ENCODE results near the gene SIRPB2. TPM values are rescaled to one million over a fixed set of nuclear protein-coding genes. Genes with fewer than 3 reads are reported as not detected.

The SIRPB2 gene
- total and polyA plus RNA-seq, 5 donors, result 1.8 to 5.4 (median 4.9) TPM

Other genes starting within 250 kb of the SIRPB2 start
- gene SNPH, start 225.1 kb downstream of the SIRPB2 start, total RNA-seq, result 1 to 10 TPM; 4.8 to 6.8 (median 5.7) TPM
- 5.2 TPM for gene SNPH, start 225.1 kb downstream of the SIRPB2 start, polyA plus RNA-seq
- 1 to 10 TPM; 1.9 to 2.2 (median 2.2) TPM for gene SDCBP2, start 162.3 kb downstream of the SIRPB2 start, total RNA-seq
- 2.0 TPM for gene SDCBP2, start 162.3 kb downstream of the SIRPB2 start, polyA plus RNA-seq
- 100 to 1,000 TPM; 105 to 162 (median 140) TPM for gene FKBP1A, start 98.4 kb downstream of the SIRPB2 start, total RNA-seq
- gene FKBP1A, start 98.4 kb downstream of the SIRPB2 start, polyA plus RNA-seq, result 129 TPM
- 10 to 100 TPM; 44.1 to 65.6 (median 58.4) TPM for gene NSFL1C, start 24.6 kb downstream of the SIRPB2 start, total RNA-seq
- 36.3 TPM for gene NSFL1C, start 24.6 kb downstream of the SIRPB2 start, polyA plus RNA-seq
- not detected for gene SIRPD, start 66.3 kb upstream of the SIRPB2 start, total RNA-seq
- gene SIRPD, start 66.3 kb upstream of the SIRPB2 start, polyA plus RNA-seq, result not detected
- gene SIRPB1, start 128.6 kb upstream of the SIRPB2 start, total RNA-seq, result 1 to 10 TPM in 2 of 4 donors, under 1 TPM in 2; 0.35 to 7.2 (median 1.3) TPM
- gene SIRPB1, start 128.6 kb upstream of the SIRPB2 start, polyA plus RNA-seq, result 0.63 TPM
- under 1 TPM in 3 of 4 donors, not detected in 1; 0.19 to 0.29 (median 0.20) TPM for gene SIRPG, start 166.4 kb upstream of the SIRPB2 start, total RNA-seq
- gene SIRPG, start 166.4 kb upstream of the SIRPB2 start, polyA plus RNA-seq, result not detected